ENCODE results near the gene URM1.
"Not testable (repeated sequence)": the region's sequence is repeated elsewhere in the genome, so short reads cannot be mapped to it uniquely, and the experiment has no call there.

Gene URM1

GRCh38 chr9:128420060-128420650, 49.0 kb downstream of the URM1 start:
- Histone ChIP-seq H2BK120ac (ENCODE audit: insufficient read depth, low read length, poor library complexity) (peak overlapping the region; percentile 67), H3K27ac (ENCODE audit: low read depth, low read length) (peak overlapping the region; percentile 70), H3K14ac (ENCODE audit: low read length) (peak overlapping the region; percentile 65), H2AFZ (ENCODE audit: insufficient read depth, low read length, poor library complexity) (peak overlapping the region; percentile 89), H2BK5ac (ENCODE audit: low read depth, low read length, poor library complexity) (peak overlapping the region; percentile 95), H3K79me2 (ENCODE audit: control insufficient read depth, insufficient read depth, low read length, poor library complexity) (peaks cover 15% of the 10 kb centered on the region), H2AK5ac (ENCODE audit: low read length) (no peak overlapping the region), H3K79me1 (ENCODE audit: low read length) (peaks cover 36% of the 10 kb centered on the region), H3K9me3 (ENCODE audit: insufficient read depth, low read depth, low read length) (no peaks in the 10 kb centered on the region), H3K18ac (ENCODE audit: low read length) (peak overlapping the region; percentile 86), H3K4ac (ENCODE audit: low read depth, low read length) (peak overlapping the region; percentile 75), H3K36me3 (ENCODE audit: control insufficient read depth in 1 of 2, insufficient read depth in 2 of 2, low read length in 2 of 2) (peaks cover 16 to 23% of the 10 kb centered on the region in 2 experiments), H3K4me1 (ENCODE audit: control insufficient read depth in 1 of 2, insufficient read depth in 2 of 2, low read length in 2 of 2) (peaks cover 34 to 45% of the 10 kb centered on the region in 2 experiments), H4K91ac (ENCODE audit: low read depth, low read length) (peak overlapping the region; percentile 96), H3K27me3 (ENCODE audit: insufficient read depth, low read length) (no peaks in the 10 kb centered on the region), H3K23ac (ENCODE audit: low read length) (no peak overlapping the region), H3K9ac (ENCODE audit: low read length) (peak overlapping the region; percentile 6), H3K4me2 (ENCODE audit: low read length) (peak overlapping the region; percentile 96), H3K4me3 (ENCODE audit: low read depth, low read length) (peak overlapping the region; percentile 96), H4K8ac (ENCODE audit: low read depth, low read length) (peak overlapping the region; percentile 89), H2BK12ac (ENCODE audit: low read length) (peak overlapping the region; percentile 34), H4K12ac (ENCODE audit: low read depth, low read length) (peak overlapping the region; percentile 60)
- no CpG with 5 or more reads among the region's 59 CpGs for WGBS (ENCODE audit: extremely low coverage, insufficient coverage, insufficient read length)
- peak; percentile 82 to 91 for DNase-seq

GRCh38 chr9:128420651-128421481, 49.7 kb downstream of the URM1 start, which contains the start of gene CERCAM:
CERCAM (plus strand) TSS chr9:128420857; CDS start chr9:128420878, 21 bp downstream.
- peak within 1 kb of the TSS; percentile 89 for H4K8ac ChIP-seq (ENCODE audit: low read depth, low read length)
- peaks cover 16 to 23% of the 10 kb centered on the region in 2 experiments for H3K36me3 ChIP-seq (ENCODE audit: control insufficient read depth in 1 of 2, insufficient read depth in 2 of 2, low read length in 2 of 2)
- peak; percentile 42 to 66 for DNase-seq
- peak within 1 kb of the TSS; percentile 86 for H3K9ac ChIP-seq (ENCODE audit: low read length)
- peak within 1 kb of the TSS; percentile 85 for H2BK120ac ChIP-seq (ENCODE audit: insufficient read depth, low read length, poor library complexity)
- H3K4me2 ChIP-seq (ENCODE audit: low read length) = peak within 1 kb of the TSS; percentile 96
- H3K18ac ChIP-seq (ENCODE audit: low read length) = peak within 1 kb of the TSS; percentile 97
- H3K9me3 ChIP-seq (ENCODE audit: insufficient read depth, low read depth, low read length) = no peaks in the 10 kb centered on the region
- H2AFZ ChIP-seq (ENCODE audit: insufficient read depth, low read length, poor library complexity) = peak within 1 kb of the TSS; percentile 89
- H3K14ac ChIP-seq (ENCODE audit: low read length) = peak within 1 kb of the TSS; percentile 94
- no CpG with 5 or more reads among the region's 59 CpGs for WGBS (ENCODE audit: extremely low coverage, insufficient coverage, insufficient read length)
- H4K12ac ChIP-seq (ENCODE audit: low read depth, low read length) = peak within 1 kb of the TSS; percentile 76
- no peak within 1 kb of the TSS for H3K23ac ChIP-seq (ENCODE audit: low read length)
- H4K91ac ChIP-seq (ENCODE audit: low read depth, low read length) = peak within 1 kb of the TSS; percentile 96
- H2AK5ac ChIP-seq (ENCODE audit: low read length) = peak within 1 kb of the TSS; percentile 70
- H3K27me3 ChIP-seq (ENCODE audit: insufficient read depth, low read length) = no peaks in the 10 kb centered on the region
- peaks cover 11% of the 10 kb centered on the region for H3K79me2 ChIP-seq (ENCODE audit: control insufficient read depth, insufficient read depth, low read length, poor library complexity)
- H3K4me3 ChIP-seq (ENCODE audit: low read depth, low read length) = peak within 1 kb of the TSS; percentile 96
- peak within 1 kb of the TSS; percentile 95 for H2BK5ac ChIP-seq (ENCODE audit: low read depth, low read length, poor library complexity)
- H2BK12ac ChIP-seq (ENCODE audit: low read length) = peak within 1 kb of the TSS; percentile 34
- H3K4ac ChIP-seq (ENCODE audit: low read depth, low read length) = peak within 1 kb of the TSS; percentile 80
- peak within 1 kb of the TSS; percentile 76 for H3K27ac ChIP-seq (ENCODE audit: low read depth, low read length)
- peaks cover 31% of the 10 kb centered on the region for H3K79me1 ChIP-seq (ENCODE audit: low read length)
- peaks cover 29 to 40% of the 10 kb centered on the region in 2 experiments for H3K4me1 ChIP-seq (ENCODE audit: control insufficient read depth in 1 of 2, insufficient read depth in 2 of 2, low read length in 2 of 2)

GRCh38 chr9:128421482-128421996, 50.4 kb downstream of the URM1 start:
- Histone ChIP-seq H3K36me3 (ENCODE audit: control insufficient read depth in 1 of 2, insufficient read depth in 2 of 2, low read length in 2 of 2) (peaks cover 20 to 26% of the 10 kb centered on the region in 2 experiments), H4K8ac (ENCODE audit: low read depth, low read length) (peak overlapping the region; percentile 77), H4K12ac (ENCODE audit: low read depth, low read length) (peak overlapping the region; percentile 76), H4K91ac (ENCODE audit: low read depth, low read length) (peak overlapping the region; percentile 84), H3K4me1 (ENCODE audit: control insufficient read depth in 1 of 2, insufficient read depth in 2 of 2, low read length in 2 of 2) (peaks cover 27 to 36% of the 10 kb centered on the region in 2 experiments), H3K4ac (ENCODE audit: low read depth, low read length) (peak overlapping the region; percentile 80), H3K79me2 (ENCODE audit: control insufficient read depth, insufficient read depth, low read length, poor library complexity) (peaks cover 11% of the 10 kb centered on the region), H3K14ac (ENCODE audit: low read length) (peak overlapping the region; percentile 94), H3K23ac (ENCODE audit: low read length) (no peak overlapping the region), H2AK5ac (ENCODE audit: low read length) (peak overlapping the region; percentile 9), H3K4me2 (ENCODE audit: low read length) (peak overlapping the region; percentile 96), H2BK5ac (ENCODE audit: low read depth, low read length, poor library complexity) (peak overlapping the region; percentile 63), H2AFZ (ENCODE audit: insufficient read depth, low read length, poor library complexity) (peak overlapping the region; percentile 58), H2BK120ac (ENCODE audit: insufficient read depth, low read length, poor library complexity) (peak overlapping the region; percentile 85), H3K79me1 (ENCODE audit: low read length) (peaks cover 27% of the 10 kb centered on the region), H3K27ac (ENCODE audit: low read depth, low read length) (peak overlapping the region; percentile 76), H3K18ac (ENCODE audit: low read length) (peak overlapping the region; percentile 97), H3K27me3 (ENCODE audit: insufficient read depth, low read length) (no peaks in the 10 kb centered on the region), H3K4me3 (ENCODE audit: low read depth, low read length) (peak overlapping the region; percentile 96), H3K9me3 (ENCODE audit: insufficient read depth, low read depth, low read length) (no peaks in the 10 kb centered on the region), H2BK12ac (ENCODE audit: low read length) (no peak overlapping the region), H3K9ac (ENCODE audit: low read length) (peak overlapping the region; percentile 81)
- DNase-seq = peak; percentile 38 to 58
- WGBS (ENCODE audit: extremely low coverage, insufficient coverage, insufficient read length) = no CpG with 5 or more reads among the region's 11 CpGs

- not testable (repeated sequence) for H4K8ac ChIP-seq (ENCODE audit: low read depth, low read length); H2BK12ac ChIP-seq (ENCODE audit: low read length); H3K9me3 ChIP-seq (ENCODE audit: insufficient read depth, low read depth, low read length); H4K91ac ChIP-seq (ENCODE audit: low read depth, low read length); H3K4ac ChIP-seq (ENCODE audit: low read depth, low read length); H3K23ac ChIP-seq (ENCODE audit: low read length); H3K4me3 ChIP-seq (ENCODE audit: low read depth, low read length); H2AFZ ChIP-seq (ENCODE audit: insufficient read depth, low read length, poor library complexity); H3K27me3 ChIP-seq (ENCODE audit: insufficient read depth, low read length); H3K27ac ChIP-seq (ENCODE audit: low read depth, low read length); H2AK5ac ChIP-seq (ENCODE audit: low read length); H2BK120ac ChIP-seq (ENCODE audit: insufficient read depth, low read length, poor library complexity); H2BK5ac ChIP-seq (ENCODE audit: low read depth, low read length, poor library complexity)
- H3K4me2 ChIP-seq (ENCODE audit: low read length) = peak overlapping the region; percentile 96
- peak; percentile 70 to 87 for DNase-seq
- peak overlapping the region; percentile 94 for H3K14ac ChIP-seq (ENCODE audit: low read length)
- H3K36me3 ChIP-seq (ENCODE audit: control insufficient read depth in 1 of 2, insufficient read depth in 2 of 2, low read length in 2 of 2) = peaks cover 22 to 26% of the 10 kb centered on the region in 2 experiments
- peak overlapping the region; percentile 97 for H3K18ac ChIP-seq (ENCODE audit: low read length)
- H3K4me1 ChIP-seq (ENCODE audit: control insufficient read depth in 1 of 2, insufficient read depth in 2 of 2, low read length in 2 of 2) = peaks cover 20 to 33% of the 10 kb centered on the region in 2 experiments
- peaks cover 11% of the 10 kb centered on the region for H3K79me2 ChIP-seq (ENCODE audit: control insufficient read depth, insufficient read depth, low read length, poor library complexity)
- no CpG with 5 or more reads among the region's 13 CpGs for WGBS (ENCODE audit: extremely low coverage, insufficient coverage, insufficient read length)
- peaks cover 21% of the 10 kb centered on the region for H3K79me1 ChIP-seq (ENCODE audit: low read length)
- peak overlapping the region; percentile 51 for H4K12ac ChIP-seq (ENCODE audit: low read depth, low read length)
- peak overlapping the region; percentile 61 for H3K9ac ChIP-seq (ENCODE audit: low read length)
Measured at GRCh38 chr9:128422022-128422782, 51.0 kb downstream of the URM1 start.
